ENCODE results near the gene ESAM. TPM values are rescaled to one million over a fixed set of nuclear protein-coding genes. Genes with fewer than 3 reads are reported as not detected.

ESAM gene
- total and polyA plus RNA-seq, 4 donors, result 4.0 to 15.6 (median 9.9) TPM

GRCh38 chr11:124807660-124808270 is 45.7 kb upstream of the ESAM start:
- H3K9ac ChIP-seq (ENCODE audit: low read depth in 1 of 2, low read length in 2 of 2), result no peak overlapping the region
- DNase-seq (ENCODE audit: low spot score), result no peak
- no peak overlapping the region for H3K27ac ChIP-seq (ENCODE audit: low read depth in 1 of 2, low read length in 2 of 2)
- no peak overlapping the region for H3K4me3 ChIP-seq (ENCODE audit: low read depth in 1 of 3, low read length in 3 of 3)
- no peaks in the 10 kb centered on the region for H3K27me3 ChIP-seq (ENCODE audit: control insufficient read depth in 4 of 4, insufficient read depth in 4 of 4, low read length in 3 of 4)
- no peak for TF ChIP-seq TAF1 (conservative IDR thresholded peaks at IDR 0.05)
- TF ChIP-seq FOXA1 (IDR thresholded peaks at IDR 0.05), result no peak
- no peak for TF ChIP-seq RXRA (IDR thresholded peaks at IDR 0.05)
- no peak for TF ChIP-seq FOXA2 (IDR thresholded peaks at IDR 0.05)
- TF ChIP-seq JUND (IDR thresholded peaks at IDR 0.05), result no peak
- 92% methylated on average over 6 of the region's 6 CpGs for WGBS
- H3K36me3 ChIP-seq (ENCODE audit: control insufficient read depth in 4 of 4, insufficient read depth in 3 of 4, low read depth in 1 of 4, low read length in 3 of 4), result peaks cover 0 to 5% (median 1%) of the 10 kb centered on the region in 4 donors
- no peaks in the 10 kb centered on the region for H3K9me3 ChIP-seq (ENCODE audit: control insufficient read depth in 4 of 4, low read length in 3 of 4)
- no peaks in the 10 kb centered on the region for H3K4me1 ChIP-seq (ENCODE audit: control insufficient read depth in 4 of 4, insufficient read depth in 4 of 4, low read length in 3 of 4)

GRCh38 chr11:124807201-124807600 is 45.1 kb upstream of the ESAM start:
- Histone ChIP-seq H3K4me3 (ENCODE audit: low read depth in 1 of 3, low read length in 3 of 3) (no peak overlapping the region), H3K27me3 (ENCODE audit: control insufficient read depth in 4 of 4, insufficient read depth in 4 of 4, low read length in 3 of 4) (no peaks in the 10 kb centered on the region), H3K27ac (ENCODE audit: low read depth in 1 of 2, low read length in 2 of 2) (no peak overlapping the region), H3K36me3 (ENCODE audit: control insufficient read depth in 4 of 4, insufficient read depth in 3 of 4, low read depth in 1 of 4, low read length in 3 of 4) (peaks cover 0 to 5% (median 1%) of the 10 kb centered on the region in 4 donors), H3K9ac (ENCODE audit: low read depth in 1 of 2, low read length in 2 of 2) (no peak overlapping the region), H3K9me3 (ENCODE audit: control insufficient read depth in 4 of 4, low read length in 3 of 4) (no peaks in the 10 kb centered on the region), H3K4me1 (ENCODE audit: control insufficient read depth in 4 of 4, insufficient read depth in 4 of 4, low read length in 3 of 4) (no peaks in the 10 kb centered on the region)
- no peak for DNase-seq (ENCODE audit: low spot score)
- 97% methylated on average over 5 of the region's 5 CpGs for WGBS
- no peak for TF ChIP-seq HNF4G (IDR thresholded peaks at IDR 0.05)
- no peak for TF ChIP-seq ATF3 (IDR thresholded peaks at IDR 0.05)
- no peak for TF ChIP-seq RXRA (IDR thresholded peaks at IDR 0.05)
- TF ChIP-seq GABPA (IDR thresholded peaks at IDR 0.05 in 1 of 2, conservative IDR thresholded peaks at IDR 0.05 in 1 of 2), result no peak
- TF ChIP-seq YY1 (IDR thresholded peaks at IDR 0.05), result no peak
- TF ChIP-seq HNF4A (conservative IDR thresholded peaks at IDR 0.05), result no peak
- no peak for TF ChIP-seq NR2F2 (IDR thresholded peaks at IDR 0.05)
- TF ChIP-seq ZBTB33 (IDR thresholded peaks at IDR 0.05), result no peak
- no peak for TF ChIP-seq SP1 (IDR thresholded peaks at IDR 0.05)

GRCh38 chr11:124804884-124805283 is 42.8 kb upstream of the ESAM start:
- WGBS, result 94% methylated on average over 3 of the region's 3 CpGs
- Histone ChIP-seq H3K9me3 (ENCODE audit: control insufficient read depth in 4 of 4, low read length in 3 of 4) (no peaks in the 10 kb centered on the region), H3K4me3 (ENCODE audit: low read depth in 1 of 3, low read length in 3 of 3) (no peak overlapping the region), H3K4me1 (ENCODE audit: control insufficient read depth in 4 of 4, insufficient read depth in 4 of 4, low read length in 3 of 4) (peaks cover 0 to 5% (median 4%) of the 10 kb centered on the region in 4 donors), H3K36me3 (ENCODE audit: control insufficient read depth in 4 of 4, insufficient read depth in 3 of 4, low read depth in 1 of 4, low read length in 3 of 4) (peaks cover 0 to 5% (median 1%) of the 10 kb centered on the region in 4 donors), H3K27ac (ENCODE audit: low read depth in 1 of 2, low read length in 2 of 2) (no peak overlapping the region), H3K27me3 (ENCODE audit: control insufficient read depth in 4 of 4, insufficient read depth in 4 of 4, low read length in 3 of 4) (no peaks in the 10 kb centered on the region), H3K9ac (ENCODE audit: low read depth in 1 of 2, low read length in 2 of 2) (no peak overlapping the region)
- no peak for DNase-seq (ENCODE audit: low spot score)
- TF ChIP-seq RXRA (IDR thresholded peaks at IDR 0.05), result no peak
- no peak for TF ChIP-seq GABPA (IDR thresholded peaks at IDR 0.05 in 1 of 2, conservative IDR thresholded peaks at IDR 0.05 in 1 of 2)
- TF ChIP-seq EGR1 (IDR thresholded peaks at IDR 0.05; ENCODE audit: low read depth in 2 of 2), result no peak
- TF ChIP-seq RAD21 (IDR thresholded peaks at IDR 0.05), result no peak
- TF ChIP-seq FOXA2 (IDR thresholded peaks at IDR 0.05), result no peak
- TF ChIP-seq REST (IDR thresholded peaks at IDR 0.05), result no peak
- no peak for TF ChIP-seq ZBTB33 (IDR thresholded peaks at IDR 0.05)
- TF ChIP-seq HNF4A (conservative IDR thresholded peaks at IDR 0.05), result no peak
- no peak for TF ChIP-seq CTCF (IDR thresholded peaks at IDR 0.05; ENCODE audit: low read depth, low read length, missing input control)
- no peak for TF ChIP-seq YY1 (IDR thresholded peaks at IDR 0.05)
- no peak for TF ChIP-seq FOXA1 (IDR thresholded peaks at IDR 0.05)
- no peak for TF ChIP-seq HNF4G (IDR thresholded peaks at IDR 0.05)
- no peak for TF ChIP-seq TAF1 (conservative IDR thresholded peaks at IDR 0.05)
- no peak for TF ChIP-seq ATF3 (IDR thresholded peaks at IDR 0.05)
- no peak for TF ChIP-seq NR2F2 (IDR thresholded peaks at IDR 0.05)

All from liver (tissue), 9 donors.